GM12864 (cell line): ENCODE results near the gene PURB.
A peak's percentile ranks its signal among the peaks of the same experiment; 100 is the strongest.

Experiments used
- DNase-seq: peaks from one replicate; pipeline ENCODE4 v3.0.0-alpha.2; 2011; ENCODE audit warnings: low read depth
- H3K4me3 ChIP-seq: 2 replicates; pipeline ENCODE4 v1.5.1; 2011; ENCODE audit warnings: mild to moderate bottlenecking, low read depth, low read length, control low read depth
- TF ChIP-seq, protein P1 (sequence below): IDR thresholded peaks from 2 replicates; pipeline ENCODE4 v1.5.1; 2011; ENCODE audit warnings: low read depth, mild to moderate bottlenecking, moderate library complexity, low read length, control low read depth, inconsistent platforms; ENCODE audit errors: missing control alignments

Gene PURB

DNA sequence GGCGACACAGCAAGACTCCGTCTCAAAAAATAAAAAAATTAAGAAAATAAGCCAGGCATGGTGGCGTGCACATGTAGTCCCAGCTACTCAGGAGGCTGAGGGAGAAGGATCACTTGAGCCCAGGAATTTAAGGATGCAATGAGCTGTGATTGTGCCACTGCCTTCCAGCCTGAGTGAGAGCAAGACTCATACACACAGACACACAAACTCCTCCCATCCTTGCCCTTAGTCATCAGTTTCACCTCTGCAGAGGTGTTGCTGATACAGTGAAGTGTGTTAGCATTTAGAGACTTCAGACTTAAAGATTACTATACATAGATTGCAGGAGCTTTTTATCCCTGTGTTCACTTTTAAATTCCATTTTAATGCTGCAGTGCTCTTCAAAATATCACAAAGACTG, 31.9 kb downstream of the PURB start:
- TF ChIP-seq, protein P1, sequence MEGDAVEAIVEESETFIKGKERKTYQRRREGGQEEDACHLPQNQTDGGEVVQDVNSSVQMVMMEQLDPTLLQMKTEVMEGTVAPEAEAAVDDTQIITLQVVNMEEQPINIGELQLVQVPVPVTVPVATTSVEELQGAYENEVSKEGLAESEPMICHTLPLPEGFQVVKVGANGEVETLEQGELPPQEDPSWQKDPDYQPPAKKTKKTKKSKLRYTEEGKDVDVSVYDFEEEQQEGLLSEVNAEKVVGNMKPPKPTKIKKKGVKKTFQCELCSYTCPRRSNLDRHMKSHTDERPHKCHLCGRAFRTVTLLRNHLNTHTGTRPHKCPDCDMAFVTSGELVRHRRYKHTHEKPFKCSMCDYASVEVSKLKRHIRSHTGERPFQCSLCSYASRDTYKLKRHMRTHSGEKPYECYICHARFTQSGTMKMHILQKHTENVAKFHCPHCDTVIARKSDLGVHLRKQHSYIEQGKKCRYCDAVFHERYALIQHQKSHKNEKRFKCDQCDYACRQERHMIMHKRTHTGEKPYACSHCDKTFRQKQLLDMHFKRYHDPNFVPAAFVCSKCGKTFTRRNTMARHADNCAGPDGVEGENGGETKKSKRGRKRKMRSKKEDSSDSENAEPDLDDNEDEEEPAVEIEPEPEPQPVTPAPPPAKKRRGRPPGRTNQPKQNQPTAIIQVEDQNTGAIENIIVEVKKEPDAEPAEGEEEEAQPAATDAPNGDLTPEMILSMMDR = no peak
- DNase-seq = no peak
- no peak overlapping the region for H3K4me3 ChIP-seq

- H3K4me3 ChIP-seq = no peak overlapping the region
- TF ChIP-seq, protein P1 = no peak
- DNase-seq = no peak
These were observed 32.7 kb downstream of the PURB start for GRCh38 chr7:44852590-44852989.

DNA sequence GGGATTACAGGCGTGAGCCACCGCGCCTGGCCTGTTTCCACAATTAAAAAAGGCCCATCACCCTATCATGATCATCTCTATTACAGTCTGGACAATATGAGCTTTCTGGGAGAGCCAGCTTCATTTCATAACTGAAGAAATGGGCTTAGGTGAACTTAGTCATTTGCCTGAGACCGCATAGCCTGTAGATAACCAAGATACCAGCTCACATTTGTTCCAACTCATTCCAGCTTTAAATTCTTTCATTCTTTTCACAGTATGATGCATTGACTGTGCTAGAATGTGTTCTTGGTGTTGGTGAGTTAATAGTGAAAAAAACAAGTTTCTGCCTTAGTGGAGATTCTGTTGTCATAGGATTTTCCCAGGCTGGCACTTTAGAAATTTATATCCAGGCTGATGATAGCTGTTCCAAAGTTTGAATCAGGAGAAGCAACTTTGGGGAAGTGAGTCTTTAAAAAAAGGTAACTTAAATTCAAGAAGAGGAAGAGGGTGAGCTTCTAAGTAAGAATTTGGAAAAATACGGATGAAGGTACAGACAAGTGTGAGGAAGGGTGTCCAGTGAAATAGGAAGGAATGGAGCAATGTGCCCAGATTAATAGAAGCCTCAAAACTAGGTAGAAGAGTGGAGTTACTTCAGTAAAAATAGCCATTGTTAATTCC, 35.3 kb downstream of the PURB start:
- TF ChIP-seq, protein P1 = no peak
- no peak for DNase-seq

GRCh38 chr7:44849259-44849884, 36.0 kb downstream of the PURB start:
- peak overlapping the region; percentile 87 for H3K4me3 ChIP-seq
- DNase-seq = no peak
- TF ChIP-seq, protein P1 = no peak

More for the DNA sequence above, 35.3 kb downstream of the PURB start:
- no peak overlapping the region for H3K4me3 ChIP-seq

- DNase-seq = peak; percentile 98
- TF ChIP-seq, protein P1 = no peak
- peak within 1 kb of the TSS; percentile 88 for H3K4me3 ChIP-seq
These were observed 37.3 kb downstream of the PURB start, which contains the start of gene H2AZ2 for GRCh38 chr7:44847920-44848634. Gene H2AZ2, minus strand, starts transcription at chr7:44848087. Its CDS starts 116 bp downstream, at chr7:44847971.

- peak; percentile 50 for DNase-seq
These were observed 37.8 kb downstream of the PURB start for GRCh38 chr7:44847509-44847919.

More at GRCh38 chr7:44847509-44847919, 37.8 kb downstream of the PURB start:
- H3K4me3 ChIP-seq = peak overlapping the region; percentile 88
- TF ChIP-seq, protein P1 = peak; percentile 85
